Caco-2 (cell line): ENCODE measurements around the gene POMT1. TPM values are rescaled to one million over a fixed set of nuclear protein-coding genes. Genes with fewer than 3 reads are reported as not detected.

ENCODE experiments used
- BruUV-seq: library from RNA; stranded (reverse); fragments of 400-500 nt; replicated peaks from 2 replicates; lab custom pipeline; 2021; lab: Mats Ljungman, UMichigan
- CTCF ChIA-PET: fragments of 300-600 bp; sonication (Branson Sonifier 250); formaldehyde crosslinking; loops from one replicate; lab custom pipeline; 2022; ENCODE audit warnings: antibody characterized with exemption; lab: Charles Lee
- POLR2A ChIA-PET: fragments of 300-600 bp; sonication (Branson Sonifier 250); formaldehyde crosslinking; loops from one replicate; lab custom pipeline; 2022; ENCODE audit warnings: antibody characterized with exemption; lab: Charles Lee
- DNase-seq, 2 experiments: peaks; one replicate each; pipeline versions ENCODE4 v3.0.0 to v3.0.0-alpha.2; 2020 to 2022
- H3K27me3 ChIP-seq: replicated peaks from 2 replicates; pipeline ENCODE4 v1.6.0; 2011; ENCODE audit warnings: low read length; ENCODE audit not compliant: control insufficient read depth, insufficient read depth
- H3K36me3 ChIP-seq: 2 replicates; pipeline ENCODE4 v1.5.1; 2011; ENCODE audit warnings: low read length; ENCODE audit not compliant: control insufficient read depth, insufficient read depth
- H3K4me1 ChIP-seq: fragments of 250-450 bp; sonication (Bioruptor Pico); 2 replicates; pipeline ENCODE4 v1.5.1; 2020; ENCODE audit warnings: mild to moderate bottlenecking
- H3K4me3 ChIP-seq: 2 replicates; pipeline ENCODE4 v1.5.1; 2011; ENCODE audit warnings: low read depth, mild to moderate bottlenecking, control low read depth, low read length
- H3K9me3 ChIP-seq: fragments of 250-450 bp; sonication (Bioruptor Pico); 2 replicates; pipeline ENCODE4 v1.5.1; 2020; ENCODE audit warnings: mild to moderate bottlenecking, moderate library complexity
- H3K27ac Mint-ChIP-seq: one replicate; pipeline ENCODE4 v1.8.0; 2022; ENCODE audit warnings: mixed read lengths; ENCODE audit not compliant: unreplicated experiment
- H3K27me3 Mint-ChIP-seq: one replicate; pipeline ENCODE4 v1.8.0; 2022; ENCODE audit warnings: mixed read lengths; ENCODE audit not compliant: insufficient read depth, unreplicated experiment
- H3K36me3 Mint-ChIP-seq: one replicate; pipeline ENCODE4 v1.8.0; 2022; ENCODE audit warnings: mild to moderate bottlenecking, mixed read lengths; ENCODE audit not compliant: insufficient read depth, unreplicated experiment
- H3K4me1 Mint-ChIP-seq: one replicate; pipeline ENCODE4 v1.8.0; 2022; ENCODE audit warnings: low read depth, mixed read lengths; ENCODE audit not compliant: unreplicated experiment
- H3K4me3 Mint-ChIP-seq: one replicate; pipeline ENCODE4 v1.8.0; 2022; ENCODE audit warnings: mild to moderate bottlenecking, moderate library complexity, mixed read lengths; ENCODE audit not compliant: unreplicated experiment
- H3K9me3 Mint-ChIP-seq: one replicate; pipeline ENCODE4 v1.8.0; 2022; ENCODE audit warnings: mixed read lengths; ENCODE audit not compliant: unreplicated experiment
- intact Hi-C: fragments of 100-400 bp; cut with micrococcal nuclease; formaldehyde crosslinking; loops from one replicate; pipeline ENCODE4 v1.10.0; 2022; ENCODE audit not compliant: unreplicated experiment
- total RNA-seq: library from RNA; stranded (reverse); gene quantifications from 2 replicates; pipeline ENCODE4 v1.2.3, GENCODE V29; 2022
- TF ChIP-seq, protein P1 (sequence below), 2 experiments: fragments of 200-600 bp in 1 of 2; IDR thresholded peaks; 1 replicate in 1 of 2; 2 replicates in 1 of 2; pipeline versions ENCODE4 v1.5.1 to v1.8.0; 2011 to 2022; ENCODE audit warnings: antibody characterized with exemption in 1 of 2, control low read depth in 1 of 2, inconsistent platforms in 1 of 2, low read depth in 1 of 2, low read length in 1 of 2, mild to moderate bottlenecking in 1 of 2, moderate library complexity in 1 of 2; ENCODE audit not compliant: insufficient read depth in 1 of 2, severe bottlenecking in 1 of 2, unreplicated experiment in 1 of 2

POMT1 gene
- total RNA-seq, 1 experiment from 2014 or later, result 44.2 TPM

DNA sequence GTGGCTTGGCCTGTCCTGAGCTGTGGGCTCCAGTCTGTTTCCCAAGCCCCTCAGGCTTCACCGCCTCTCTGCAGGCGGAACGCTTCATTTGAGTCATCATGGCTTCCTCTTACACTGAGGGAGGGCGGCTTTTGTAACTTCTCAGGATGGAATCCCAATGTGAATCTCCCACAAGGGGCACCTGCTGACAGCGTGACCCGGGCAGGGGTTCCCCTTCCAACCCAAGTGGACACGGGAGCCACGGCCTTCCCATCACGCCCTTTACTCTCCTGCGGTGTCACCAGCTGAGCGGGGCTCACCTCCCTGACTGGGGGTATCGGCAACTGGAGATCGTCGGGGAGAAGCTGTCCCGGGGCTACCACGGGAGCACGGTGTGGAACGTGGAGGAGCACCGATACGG lies 15.8 kb downstream of the POMT1 start:
- H3K36me3 Mint-ChIP-seq, result peaks cover 43% of the 10 kb centered on the region
- ChIA-PET CTCF (no interaction called here), POLR2A (no interaction called here)
- BruUV-seq, result no TSS peak
- no peaks in the 10 kb centered on the region for H3K9me3 Mint-ChIP-seq
- Histone ChIP-seq H3K9me3 (no peaks in the 10 kb centered on the region), H3K4me3 (no peak overlapping the region), H3K27me3 (no peaks in the 10 kb centered on the region), H3K36me3 (peaks cover 4% of the 10 kb centered on the region), H3K4me1 (no peaks in the 10 kb centered on the region)
- H3K27me3 Mint-ChIP-seq, result no peaks in the 10 kb centered on the region
- TF ChIP-seq, protein P1, sequence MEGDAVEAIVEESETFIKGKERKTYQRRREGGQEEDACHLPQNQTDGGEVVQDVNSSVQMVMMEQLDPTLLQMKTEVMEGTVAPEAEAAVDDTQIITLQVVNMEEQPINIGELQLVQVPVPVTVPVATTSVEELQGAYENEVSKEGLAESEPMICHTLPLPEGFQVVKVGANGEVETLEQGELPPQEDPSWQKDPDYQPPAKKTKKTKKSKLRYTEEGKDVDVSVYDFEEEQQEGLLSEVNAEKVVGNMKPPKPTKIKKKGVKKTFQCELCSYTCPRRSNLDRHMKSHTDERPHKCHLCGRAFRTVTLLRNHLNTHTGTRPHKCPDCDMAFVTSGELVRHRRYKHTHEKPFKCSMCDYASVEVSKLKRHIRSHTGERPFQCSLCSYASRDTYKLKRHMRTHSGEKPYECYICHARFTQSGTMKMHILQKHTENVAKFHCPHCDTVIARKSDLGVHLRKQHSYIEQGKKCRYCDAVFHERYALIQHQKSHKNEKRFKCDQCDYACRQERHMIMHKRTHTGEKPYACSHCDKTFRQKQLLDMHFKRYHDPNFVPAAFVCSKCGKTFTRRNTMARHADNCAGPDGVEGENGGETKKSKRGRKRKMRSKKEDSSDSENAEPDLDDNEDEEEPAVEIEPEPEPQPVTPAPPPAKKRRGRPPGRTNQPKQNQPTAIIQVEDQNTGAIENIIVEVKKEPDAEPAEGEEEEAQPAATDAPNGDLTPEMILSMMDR (IDR thresholded peaks at IDR 0.05; ENCODE audit: insufficient read depth in 1 of 2, low read depth in 1 of 2, low read length in 1 of 2, severe bottlenecking in 1 of 2, unreplicated experiment in 1 of 2), result no peak
- no peak for DNase-seq
- no peak overlapping the region for H3K4me3 Mint-ChIP-seq
- H3K4me1 Mint-ChIP-seq, result no peaks in the 10 kb centered on the region
- no peak overlapping the region for H3K27ac Mint-ChIP-seq
- intact Hi-C loops, result no loop called here

DNA sequence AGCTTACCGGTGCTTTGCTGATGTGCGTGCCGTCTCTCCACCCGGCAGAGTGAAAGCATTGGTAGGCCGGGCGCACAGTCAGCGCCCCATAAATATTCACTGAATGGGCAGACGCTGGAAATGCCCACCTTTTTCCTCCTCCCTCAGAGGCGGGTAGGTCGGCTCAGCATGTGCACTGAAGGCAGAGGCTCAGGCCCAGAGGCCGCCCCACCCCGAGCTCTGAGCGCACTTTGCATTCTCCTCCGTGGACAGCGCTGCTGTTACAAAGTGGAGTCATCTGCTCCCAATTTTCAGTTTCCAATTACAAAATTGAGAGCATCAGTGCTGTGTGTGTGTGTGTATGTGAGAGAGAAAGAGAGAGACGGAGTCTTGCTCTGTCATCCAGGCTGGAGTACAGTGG lies 17.8 kb downstream of the POMT1 start:
- Histone ChIP-seq H3K9me3 (no peaks in the 10 kb centered on the region), H3K4me1 (no peaks in the 10 kb centered on the region), H3K27me3 (no peaks in the 10 kb centered on the region), H3K36me3 (peaks cover 7% of the 10 kb centered on the region), H3K4me3 (no peak overlapping the region)
- Mint-ChIP-seq H3K9me3 (no peaks in the 10 kb centered on the region), H3K27ac (no peak overlapping the region), H3K36me3 (peaks cover 45% of the 10 kb centered on the region), H3K27me3 (no peaks in the 10 kb centered on the region), H3K4me1 (no peaks in the 10 kb centered on the region), H3K4me3 (no peak overlapping the region)
- POLR2A ChIA-PET, result no interaction called here
- DNase-seq, result no peak
- CTCF ChIA-PET, result no interaction called here
- intact Hi-C loops, result no loop called here
- TF ChIP-seq, protein P1 (IDR thresholded peaks at IDR 0.05; ENCODE audit: insufficient read depth in 1 of 2, low read depth in 1 of 2, low read length in 1 of 2, severe bottlenecking in 1 of 2, unreplicated experiment in 1 of 2), result no peak
- no TSS peak for BruUV-seq

DNA sequence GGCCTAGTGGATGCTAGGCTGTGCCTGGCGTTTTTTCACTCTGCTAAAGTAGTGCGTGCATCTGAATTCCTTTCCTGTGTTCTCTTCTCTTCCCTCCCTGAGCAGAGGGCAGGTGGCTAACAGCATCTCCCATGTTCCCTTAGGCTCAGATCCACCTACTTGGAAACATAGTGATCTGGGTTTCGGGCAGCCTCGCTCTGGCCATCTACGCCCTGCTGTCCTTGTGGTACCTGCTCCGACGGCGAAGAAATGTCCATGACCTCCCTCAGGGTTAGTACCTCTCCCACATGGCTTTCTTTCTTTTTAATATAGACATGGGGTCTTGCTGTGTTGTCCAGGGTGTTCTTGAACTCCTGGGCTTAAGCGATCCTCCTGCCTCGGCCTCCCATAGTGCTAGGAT lies 18.5 kb downstream of the POMT1 start:
- Mint-ChIP-seq H3K36me3 (peaks cover 49% of the 10 kb centered on the region), H3K4me1 (no peaks in the 10 kb centered on the region), H3K9me3 (no peaks in the 10 kb centered on the region), H3K27me3 (no peaks in the 10 kb centered on the region), H3K4me3 (no peak overlapping the region), H3K27ac (no peak overlapping the region)
- TF ChIP-seq, protein P1 (IDR thresholded peaks at IDR 0.05; ENCODE audit: insufficient read depth in 1 of 2, low read depth in 1 of 2, low read length in 1 of 2, severe bottlenecking in 1 of 2, unreplicated experiment in 1 of 2), result no peak
- peaks cover 5% of the 10 kb centered on the region for H3K36me3 ChIP-seq
- ChIA-PET POLR2A (no interaction called here), CTCF (no interaction called here)
- no peak overlapping the region for H3K4me3 ChIP-seq
- no peaks in the 10 kb centered on the region for H3K4me1 ChIP-seq
- no TSS peak for BruUV-seq
- H3K9me3 ChIP-seq, result no peaks in the 10 kb centered on the region
- no peaks in the 10 kb centered on the region for H3K27me3 ChIP-seq
- DNase-seq, result no peak
- intact Hi-C loops, result no loop called here
